Stimulated activated CD8-positive, alpha-beta memory T cell treated with anti-CD3 and anti-CD28 coated beads, Interleukin-7, amount 100 ng/mL, for 24 hours (primary cell): Measurements from ENCODE around the gene ZNF326.
"Not testable (repeated sequence)": the region's sequence is repeated elsewhere in the genome, so short reads cannot be mapped to it uniquely, and the experiment has no call there.

Experiments
- DNase-seq: peaks from one replicate; pipeline ENCODE4 v3.0.0-alpha.2; 2020; ENCODE audit warnings: low read depth

The ZNF326 gene

GRCh38 chr1:89996450-89997110 is 1.7 kb downstream of the ZNF326 start:
- no peak for DNase-seq

GRCh38 chr1:89997152-89997551 is 2.2 kb downstream of the ZNF326 start:
- not testable (repeated sequence) for DNase-seq

DNA sequence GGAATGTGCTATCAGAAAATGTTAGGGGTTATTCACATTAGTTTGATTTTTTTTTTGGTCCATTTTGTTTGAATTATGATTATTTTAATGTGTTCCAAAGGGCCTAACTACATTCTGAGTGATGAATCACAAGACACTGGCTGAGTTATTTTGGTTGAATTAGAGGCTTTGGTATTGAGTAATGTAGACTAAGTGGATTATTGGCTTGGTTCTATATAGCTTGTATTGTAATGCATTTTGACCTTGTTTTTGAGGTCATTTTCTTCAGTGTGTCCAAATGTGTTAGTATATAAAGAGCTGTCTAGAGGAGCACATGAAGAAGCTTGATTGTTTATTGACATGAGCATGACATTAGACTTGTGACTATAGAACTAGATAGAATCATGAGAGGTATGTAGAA is 3.4 kb downstream of the ZNF326 start:
- DNase-seq, result no peak

- no peak for DNase-seq
Measured at GRCh38 chr1:89999208-89999607, 4.3 kb downstream of the ZNF326 start.

- no peak for DNase-seq
Measured at GRCh38 chr1:89999628-90000027, 4.7 kb downstream of the ZNF326 start.

DNA sequence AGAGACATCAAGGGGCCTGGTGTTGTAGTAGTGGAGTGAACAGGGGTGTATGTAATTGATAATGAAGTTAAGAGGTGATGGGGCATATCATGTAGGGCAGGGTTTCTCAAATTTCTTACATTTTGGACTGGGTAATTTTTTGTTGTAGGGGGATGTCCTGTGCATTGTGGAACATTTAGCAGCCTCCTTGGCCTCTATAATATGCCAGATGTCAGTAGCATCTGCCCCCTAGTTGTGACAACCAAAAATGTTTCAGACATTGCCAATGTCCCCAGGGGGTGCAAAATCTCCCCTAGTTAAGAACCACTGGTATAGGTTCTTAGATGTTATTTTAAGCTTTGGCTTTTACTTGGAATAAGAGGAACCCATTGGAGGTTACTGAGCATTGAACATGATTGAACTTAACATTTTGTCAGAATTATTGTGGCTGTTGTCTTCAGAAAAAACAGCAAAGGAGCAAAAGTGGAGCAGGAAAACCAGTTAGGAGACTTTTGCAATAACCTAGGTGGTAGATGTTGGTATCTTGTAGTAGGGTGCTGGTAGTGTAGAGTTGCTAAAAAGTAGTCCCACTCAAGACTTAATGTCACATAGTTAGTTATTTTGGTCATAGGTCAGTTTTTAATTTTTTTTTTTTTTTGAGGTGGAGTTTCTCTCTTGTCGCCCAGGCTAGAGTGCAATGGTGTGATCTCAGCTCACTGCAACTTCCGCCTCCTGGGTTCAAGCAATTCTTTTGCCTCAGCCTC is 6.2 kb downstream of the ZNF326 start:
- DNase-seq, result no peak

DNA sequence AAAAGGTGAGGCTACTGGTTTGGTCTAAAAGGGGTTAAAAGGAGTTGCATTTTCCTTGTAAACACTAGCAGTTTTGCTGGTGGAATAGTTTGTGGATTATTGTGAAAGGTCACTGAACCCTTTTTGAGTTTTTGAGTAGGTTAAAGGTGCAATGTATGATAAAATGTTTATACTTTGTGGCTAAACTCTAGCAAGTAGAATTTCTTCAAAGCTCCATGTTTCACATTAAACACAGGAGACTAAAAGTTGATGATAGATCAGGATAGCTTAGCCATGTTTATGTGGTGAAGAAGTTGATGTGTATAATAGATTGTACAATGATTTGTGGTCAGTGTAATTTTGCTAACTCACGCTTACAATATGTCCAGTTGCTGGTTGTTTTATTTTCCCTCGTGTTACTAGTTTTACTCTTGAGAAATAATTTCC is 13.1 kb downstream of the ZNF326 start:
- DNase-seq, result no peak

GRCh38 chr1:90012300-90012699 is 17.4 kb downstream of the ZNF326 start:
- DNase-seq, result no peak

- no peak for DNase-seq
Measured at GRCh38 chr1:90023691-90024090, 28.8 kb downstream of the ZNF326 start.

- DNase-seq, result no peak
Measured at GRCh38 chr1:90027281-90027680, 32.4 kb downstream of the ZNF326 start.

GRCh38 chr1:90039652-90040051 is 44.7 kb downstream of the ZNF326 start:
- DNase-seq, result no peak

GRCh38 chr1:90043586-90043985 is 48.7 kb downstream of the ZNF326 start:
- no peak for DNase-seq

DNA sequence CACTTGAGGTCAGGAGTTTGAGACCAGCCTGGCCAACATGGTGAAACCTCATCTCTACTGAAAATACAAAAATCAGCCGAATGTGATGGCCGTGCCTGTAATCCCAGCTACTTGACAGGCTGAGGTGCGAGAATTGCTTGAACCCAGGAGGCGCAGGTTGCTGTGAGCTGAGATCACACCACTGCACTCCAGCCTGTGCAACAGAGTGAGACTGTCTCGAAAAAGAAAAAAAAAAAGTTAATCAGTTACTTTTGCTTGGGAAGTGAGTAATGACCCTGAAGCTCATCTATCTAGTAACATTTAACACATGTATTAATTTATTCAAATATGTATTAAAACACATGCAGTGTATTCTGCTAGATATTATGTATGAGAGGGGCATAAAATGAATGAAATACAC is 49.4 kb downstream of the ZNF326 start:
- DNase-seq, result no peak

DNA sequence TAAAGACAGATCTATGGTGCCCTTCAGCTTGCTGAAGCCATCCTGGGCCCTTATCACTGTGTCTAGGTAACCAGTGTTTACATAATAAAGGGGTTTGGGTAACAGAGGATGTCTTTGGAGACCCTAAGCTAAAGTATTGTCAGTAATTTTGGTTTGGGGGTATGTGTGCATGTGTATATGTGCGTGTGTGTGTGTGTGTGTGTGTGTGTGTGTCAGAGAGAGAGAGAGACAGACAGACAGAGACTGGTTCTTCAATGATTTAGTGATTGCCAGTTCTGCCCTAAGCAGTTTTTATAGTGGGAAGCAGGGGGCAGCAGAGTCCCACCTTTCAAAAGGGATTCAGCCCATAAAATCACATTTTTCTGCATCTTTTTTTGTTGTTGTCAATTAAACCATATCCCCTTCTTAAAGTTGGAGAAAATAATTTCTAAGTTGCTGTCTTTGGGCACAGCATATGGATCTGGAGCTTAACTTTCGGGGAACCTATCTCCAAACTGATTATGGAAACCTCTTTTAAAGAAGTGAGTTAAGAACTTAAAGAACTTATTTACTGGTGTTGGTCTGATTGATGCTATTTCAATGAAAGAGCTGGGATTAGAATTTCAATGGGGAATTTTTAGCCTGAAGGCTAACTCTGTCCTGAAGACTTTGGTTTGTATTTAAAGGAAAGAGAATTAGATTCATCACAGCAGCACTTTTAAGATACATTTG is 51.1 kb downstream of the ZNF326 start:
- DNase-seq, result no peak

DNA sequence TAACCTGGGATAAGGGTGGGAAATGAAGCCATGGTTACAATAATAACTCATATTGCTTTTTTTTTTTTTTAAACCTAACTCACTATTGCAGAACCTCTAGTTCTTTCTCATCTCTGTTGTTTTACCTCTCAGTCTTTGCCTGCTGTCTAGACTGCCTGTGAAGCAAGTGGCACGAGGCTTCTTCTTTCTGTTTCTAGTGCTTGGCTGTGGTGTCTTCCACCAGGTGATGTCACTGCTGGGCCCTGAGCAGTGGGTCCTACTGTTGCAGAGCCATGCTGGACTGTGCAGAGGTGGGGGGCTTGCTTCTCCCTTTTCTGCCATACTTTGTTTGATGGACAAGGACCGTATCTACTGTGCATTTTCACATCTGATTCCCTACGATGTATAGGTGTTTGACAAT is 51.7 kb downstream of the ZNF326 start:
- DNase-seq, result no peak

GRCh38 chr1:90048043-90048442 is 53.1 kb downstream of the ZNF326 start:
- DNase-seq, result no peak

DNA sequence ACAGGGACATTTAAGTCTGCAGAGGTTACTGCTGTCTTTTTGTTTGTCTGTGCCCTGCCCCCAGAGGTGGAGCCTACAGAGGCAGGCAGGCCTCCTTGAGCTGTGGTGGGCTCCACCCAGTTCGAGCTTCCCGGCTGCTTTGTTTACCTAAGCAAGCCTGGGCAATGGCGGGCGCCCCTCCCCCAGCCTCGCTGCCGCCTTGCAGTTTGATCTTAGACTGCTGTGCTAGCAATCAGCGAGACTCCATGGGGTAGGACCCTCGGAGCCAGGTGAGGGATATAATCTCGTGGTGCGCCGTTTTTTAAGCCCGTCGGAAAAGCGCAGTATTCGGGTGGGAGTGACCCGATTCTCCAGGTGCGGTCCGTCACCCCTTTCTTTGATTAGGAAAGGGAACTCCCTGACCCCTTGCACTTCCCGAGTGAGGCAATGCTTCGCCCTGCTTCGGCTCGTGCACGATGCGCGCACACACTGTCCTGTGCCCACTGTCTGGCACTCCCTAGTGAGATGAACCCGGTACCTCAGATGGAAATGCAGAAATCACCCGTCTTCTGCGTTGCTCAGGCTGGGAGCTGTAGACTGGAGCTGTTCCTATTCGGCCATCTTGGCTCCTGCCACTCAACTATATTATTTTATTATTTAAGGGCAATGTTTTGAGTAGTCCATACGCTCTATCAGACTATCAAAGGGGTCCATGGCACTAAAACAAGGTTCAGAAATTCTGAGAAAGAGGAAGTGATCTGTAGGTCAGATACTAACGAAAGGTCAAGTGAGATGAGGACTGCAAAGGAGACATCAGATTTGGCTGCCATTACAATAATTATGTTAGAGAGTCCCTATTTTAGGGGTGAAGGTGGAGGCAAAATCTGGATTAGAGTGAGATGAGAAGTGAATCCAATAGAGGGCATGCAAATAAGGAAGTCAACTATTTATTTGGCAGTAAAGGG is 68.1 kb downstream of the ZNF326 start:
- not testable (repeated sequence) for DNase-seq

DNA sequence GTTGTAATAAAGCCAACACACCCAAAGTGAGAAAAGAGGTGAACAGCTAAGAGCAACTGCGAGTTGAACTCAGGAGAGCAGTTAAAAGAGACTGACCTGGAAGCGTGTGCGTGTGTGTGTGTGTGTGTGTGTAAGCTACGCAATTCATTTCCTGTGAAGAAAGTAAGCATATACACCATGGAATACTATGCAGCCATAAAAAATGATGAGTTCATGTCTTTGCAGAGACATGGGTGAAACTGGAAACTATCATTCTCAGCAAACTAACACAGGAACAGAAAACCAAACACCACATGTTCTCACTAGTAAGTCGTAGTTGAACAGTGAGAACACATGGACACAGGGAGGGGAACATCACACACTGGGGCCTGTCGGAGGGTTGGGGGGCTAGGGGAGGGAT is 69.2 kb downstream of the ZNF326 start:
- not testable (repeated sequence) for DNase-seq

- DNase-seq, result no peak
Measured at GRCh38 chr1:90067194-90067931, 72.5 kb downstream of the ZNF326 start.

- no peak for DNase-seq
Measured at GRCh38 chr1:90068611-90069280, 73.8 kb downstream of the ZNF326 start.

GRCh38 chr1:90074137-90074536 is 79.2 kb downstream of the ZNF326 start:
- no peak for DNase-seq
